ENCODE measurements around the gene HADH.

DNA sequence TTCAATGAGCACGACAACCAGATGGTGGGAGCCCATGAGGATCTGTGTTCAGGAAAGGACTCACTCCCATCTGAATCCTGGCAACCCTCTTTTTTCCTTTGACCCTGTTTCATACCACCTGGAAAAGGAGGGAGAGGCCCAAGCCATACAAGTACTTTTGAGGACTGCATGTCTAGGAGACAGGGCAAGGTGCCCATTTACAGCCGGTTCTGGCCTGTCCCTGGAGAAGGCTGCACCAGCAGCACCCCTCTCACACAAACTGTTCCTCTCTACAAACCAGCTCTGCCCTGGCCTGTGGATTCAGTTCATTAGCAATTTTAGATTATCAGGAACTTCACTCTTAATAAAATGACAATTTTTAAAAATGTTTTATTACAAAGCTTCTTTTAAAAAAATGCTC is 57.5 kb downstream of the HADH start:
- TF ChIP-seq, protein P1, sequence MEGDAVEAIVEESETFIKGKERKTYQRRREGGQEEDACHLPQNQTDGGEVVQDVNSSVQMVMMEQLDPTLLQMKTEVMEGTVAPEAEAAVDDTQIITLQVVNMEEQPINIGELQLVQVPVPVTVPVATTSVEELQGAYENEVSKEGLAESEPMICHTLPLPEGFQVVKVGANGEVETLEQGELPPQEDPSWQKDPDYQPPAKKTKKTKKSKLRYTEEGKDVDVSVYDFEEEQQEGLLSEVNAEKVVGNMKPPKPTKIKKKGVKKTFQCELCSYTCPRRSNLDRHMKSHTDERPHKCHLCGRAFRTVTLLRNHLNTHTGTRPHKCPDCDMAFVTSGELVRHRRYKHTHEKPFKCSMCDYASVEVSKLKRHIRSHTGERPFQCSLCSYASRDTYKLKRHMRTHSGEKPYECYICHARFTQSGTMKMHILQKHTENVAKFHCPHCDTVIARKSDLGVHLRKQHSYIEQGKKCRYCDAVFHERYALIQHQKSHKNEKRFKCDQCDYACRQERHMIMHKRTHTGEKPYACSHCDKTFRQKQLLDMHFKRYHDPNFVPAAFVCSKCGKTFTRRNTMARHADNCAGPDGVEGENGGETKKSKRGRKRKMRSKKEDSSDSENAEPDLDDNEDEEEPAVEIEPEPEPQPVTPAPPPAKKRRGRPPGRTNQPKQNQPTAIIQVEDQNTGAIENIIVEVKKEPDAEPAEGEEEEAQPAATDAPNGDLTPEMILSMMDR (conservative IDR thresholded peaks at IDR 0.05; ENCODE audit: low read depth, low read length) = no peak
- TF ChIP-seq EZH2 (IDR thresholded peaks at IDR 0.05; ENCODE audit: low read length, unreplicated experiment) (no peak), EZH2phosphoT487 (IDR thresholded peaks at IDR 0.05; ENCODE audit: borderline replicate concordance, low read length) (no peak)
